Stomach (tissue), 4 donors: Measurements from ENCODE around the gene BPIFB4.

Experiments used
- EP300 ChIP-seq: sonication (generic); formaldehyde crosslinking; IDR thresholded peaks from one replicate; pipeline ENCODE4 v1.6.1; 2017; ENCODE audit warnings: antibody characterized with exemption
- POLR2AphosphoS5 ChIP-seq, 3 donors: sonication (generic); formaldehyde crosslinking; IDR thresholded peaks; one replicate each; pipeline ENCODE4 v1.6.1; 2016; ENCODE audit warnings: antibody characterized with exemption in 3 of 3

GRCh38 chr20:33125983-33126382 is 46.5 kb downstream of the BPIFB4 start:
- TF ChIP-seq EP300 (no peak), POLR2AphosphoS5 (IDR thresholded peaks at IDR 0.05) (peak in 1 of 3 donors; percentile 13)
